ENCODE measurements around the gene SYT5. TPM values are rescaled to one million over a fixed set of nuclear protein-coding genes. Genes with fewer than 3 reads are reported as not detected.
A peak's percentile ranks its signal among the peaks of the same experiment; 100 is the strongest.

SYT5 gene
- total and polyA plus RNA-seq, 9 of the 15 experiments (the other 6 are each of a cell fraction or from before 2014, with no cell fraction given) = 1.3 to 20.9 (median 8.8) TPM

- TF ChIP-seq, protein P1, sequence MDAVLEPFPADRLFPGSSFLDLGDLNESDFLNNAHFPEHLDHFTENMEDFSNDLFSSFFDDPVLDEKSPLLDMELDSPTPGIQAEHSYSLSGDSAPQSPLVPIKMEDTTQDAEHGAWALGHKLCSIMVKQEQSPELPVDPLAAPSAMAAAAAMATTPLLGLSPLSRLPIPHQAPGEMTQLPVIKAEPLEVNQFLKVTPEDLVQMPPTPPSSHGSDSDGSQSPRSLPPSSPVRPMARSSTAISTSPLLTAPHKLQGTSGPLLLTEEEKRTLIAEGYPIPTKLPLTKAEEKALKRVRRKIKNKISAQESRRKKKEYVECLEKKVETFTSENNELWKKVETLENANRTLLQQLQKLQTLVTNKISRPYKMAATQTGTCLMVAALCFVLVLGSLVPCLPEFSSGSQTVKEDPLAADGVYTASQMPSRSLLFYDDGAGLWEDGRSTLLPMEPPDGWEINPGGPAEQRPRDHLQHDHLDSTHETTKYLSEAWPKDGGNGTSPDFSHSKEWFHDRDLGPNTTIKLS (IDR thresholded peaks at IDR 0.05; ENCODE audit: borderline replicate concordance, low read depth) = no peak
- TF ChIP-seq ZFP36 (IDR thresholded peaks at IDR 0.05; ENCODE audit: low read depth, low read length, partially characterized antibody) = no peak
- no peak for TF ChIP-seq ZNF57 (CRISPR knock-in tag; IDR thresholded peaks at IDR 0.05)
- TF ChIP-seq, protein P2, sequence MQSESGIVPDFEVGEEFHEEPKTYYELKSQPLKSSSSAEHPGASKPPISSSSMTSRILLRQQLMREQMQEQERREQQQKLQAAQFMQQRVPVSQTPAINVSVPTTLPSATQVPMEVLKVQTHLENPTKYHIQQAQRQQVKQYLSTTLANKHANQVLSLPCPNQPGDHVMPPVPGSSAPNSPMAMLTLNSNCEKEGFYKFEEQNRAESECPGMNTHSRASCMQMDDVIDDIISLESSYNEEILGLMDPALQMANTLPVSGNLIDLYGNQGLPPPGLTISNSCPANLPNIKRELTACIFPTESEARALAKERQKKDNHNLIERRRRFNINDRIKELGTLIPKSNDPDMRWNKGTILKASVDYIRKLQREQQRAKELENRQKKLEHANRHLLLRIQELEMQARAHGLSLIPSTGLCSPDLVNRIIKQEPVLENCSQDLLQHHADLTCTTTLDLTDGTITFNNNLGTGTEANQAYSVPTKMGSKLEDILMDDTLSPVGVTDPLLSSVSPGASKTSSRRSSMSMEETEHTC (IDR thresholded peaks at IDR 0.05) = no peak
- TF ChIP-seq FOXK2 (conservative IDR thresholded peaks at IDR 0.05 in 1 of 2, IDR thresholded peaks at IDR 0.05 in 1 of 2; ENCODE audit: low read depth in 2 of 2) = peak; percentile 35 to 100; a peak in 3 of 4 replicates
- TF ChIP-seq, protein P3, sequence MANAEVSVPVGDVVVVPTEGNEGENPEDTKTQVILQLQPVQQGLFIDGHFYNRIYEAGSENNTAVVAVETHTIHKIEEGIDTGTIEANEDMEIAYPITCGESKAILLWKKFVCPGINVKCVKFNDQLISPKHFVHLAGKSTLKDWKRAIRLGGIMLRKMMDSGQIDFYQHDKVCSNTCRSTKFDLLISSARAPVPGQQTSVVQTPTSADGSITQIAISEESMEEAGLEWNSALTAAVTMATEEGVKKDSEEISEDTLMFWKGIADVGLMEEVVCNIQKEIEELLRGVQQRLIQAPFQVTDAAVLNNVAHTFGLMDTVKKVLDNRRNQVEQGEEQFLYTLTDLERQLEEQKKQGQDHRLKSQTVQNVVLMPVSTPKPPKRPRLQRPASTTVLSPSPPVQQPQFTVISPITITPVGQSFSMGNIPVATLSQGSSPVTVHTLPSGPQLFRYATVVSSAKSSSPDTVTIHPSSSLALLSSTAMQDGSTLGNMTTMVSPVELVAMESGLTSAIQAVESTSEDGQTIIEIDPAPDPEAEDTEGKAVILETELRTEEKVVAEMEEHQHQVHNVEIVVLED (CRISPR knock-in tag; IDR thresholded peaks at IDR 0.05) = 0 out of 2 replicates have a peak, but pooled peaks have one; percentile 46
- TF ChIP-seq DNMT1 (IDR thresholded peaks at IDR 0.05) = no peak
- no peak for TF ChIP-seq SRSF1 (IDR thresholded peaks at IDR 0.05; ENCODE audit: low read depth, low read length)
- no peak for TF ChIP-seq RBM15 (IDR thresholded peaks at IDR 0.05; ENCODE audit: insufficient read depth, low read length)
- no peak for TF ChIP-seq ADNP (tag; IDR thresholded peaks at IDR 0.05)
- TF ChIP-seq HEY1 (CRISPR knock-in tag; IDR thresholded peaks at IDR 0.05; ENCODE audit: borderline replicate concordance) = peak; percentile 20; the same call in 1 of the 2 replicates
- TF ChIP-seq FOXA3 (CRISPR knock-in tag; conservative IDR thresholded peaks at IDR 0.05 in 1 of 2, IDR thresholded peaks at IDR 0.05 in 1 of 2) = 0 out of 4 replicates have a peak, but pooled peaks of 1 of the 2 experiments have one; percentile 28
- no peak for TF ChIP-seq ZNF740 (CRISPR knock-in tag; IDR thresholded peaks at IDR 0.05)
- no peak for TF ChIP-seq ZNF740 (tag; IDR thresholded peaks at IDR 0.05)
- no peak for TF ChIP-seq CTBP1 (IDR thresholded peaks at IDR 0.05; ENCODE audit: borderline replicate concordance)
- no peak for TF ChIP-seq ZBTB12 (CRISPR knock-in tag; IDR thresholded peaks at IDR 0.05)
- TF ChIP-seq, protein P4, sequence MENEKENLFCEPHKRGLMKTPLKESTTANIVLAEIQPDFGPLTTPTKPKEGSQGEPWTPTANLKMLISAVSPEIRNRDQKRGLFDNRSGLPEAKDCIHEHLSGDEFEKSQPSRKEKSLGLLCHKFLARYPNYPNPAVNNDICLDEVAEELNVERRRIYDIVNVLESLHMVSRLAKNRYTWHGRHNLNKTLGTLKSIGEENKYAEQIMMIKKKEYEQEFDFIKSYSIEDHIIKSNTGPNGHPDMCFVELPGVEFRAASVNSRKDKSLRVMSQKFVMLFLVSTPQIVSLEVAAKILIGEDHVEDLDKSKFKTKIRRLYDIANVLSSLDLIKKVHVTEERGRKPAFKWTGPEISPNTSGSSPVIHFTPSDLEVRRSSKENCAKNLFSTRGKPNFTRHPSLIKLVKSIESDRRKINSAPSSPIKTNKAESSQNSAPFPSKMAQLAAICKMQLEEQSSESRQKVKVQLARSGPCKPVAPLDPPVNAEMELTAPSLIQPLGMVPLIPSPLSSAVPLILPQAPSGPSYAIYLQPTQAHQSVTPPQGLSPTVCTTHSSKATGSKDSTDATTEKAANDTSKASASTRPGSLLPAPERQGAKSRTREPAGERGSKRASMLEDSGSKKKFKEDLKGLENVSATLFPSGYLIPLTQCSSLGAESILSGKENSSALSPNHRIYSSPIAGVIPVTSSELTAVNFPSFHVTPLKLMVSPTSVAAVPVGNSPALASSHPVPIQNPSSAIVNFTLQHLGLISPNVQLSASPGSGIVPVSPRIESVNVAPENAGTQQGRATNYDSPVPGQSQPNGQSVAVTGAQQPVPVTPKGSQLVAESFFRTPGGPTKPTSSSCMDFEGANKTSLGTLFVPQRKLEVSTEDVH (IDR thresholded peaks at IDR 0.05; ENCODE audit: low read depth, partially characterized antibody) = no peak
These were observed 13.4 kb downstream of the SYT5 start, which contains the start of gene DNAAF3 (continued) for GRCh38 chr19:55166530-55167268.
